Hepatocyte (in vitro differentiated cells): ENCODE results near the gene RNASEH2A. TPM values are rescaled to one million over a fixed set of nuclear protein-coding genes. Genes with fewer than 3 reads are reported as not detected.
A peak's percentile ranks its signal among the peaks of the same experiment; 100 is the strongest.

Experiments used
- DNase-seq: peaks from one replicate; pipeline ENCODE4 v3.0.0-alpha.2; 2016; ENCODE audit warnings: low spot score
- H2AFZ ChIP-seq: fragments of 200-600 bp; sonication (generic); 2 replicates; pipeline ENCODE4 v1.6.0; 2016; ENCODE audit warnings: antibody characterized with exemption, mild to moderate bottlenecking
- H3K27ac ChIP-seq: fragments of 200-600 bp; sonication (generic); 2 replicates; pipeline ENCODE4 v1.5.1; 2016; ENCODE audit warnings: mild to moderate bottlenecking
- H3K27me3 ChIP-seq: fragments of 200-600 bp; sonication (generic); 2 replicates; pipeline ENCODE4 v1.6.1; 2016
- H3K36me3 ChIP-seq: fragments of 200-600 bp; sonication (generic); replicated peaks from 2 replicates; pipeline ENCODE4 v1.5.1; 2016; ENCODE audit warnings: low read depth; ENCODE audit not compliant: insufficient read depth
- H3K4me1 ChIP-seq: fragments of 200-600 bp; sonication (generic); 2 replicates; pipeline ENCODE4 v1.5.1; 2016; ENCODE audit warnings: mild to moderate bottlenecking, moderate library complexity; ENCODE audit not compliant: insufficient read depth
- H3K4me2 ChIP-seq: fragments of 200-600 bp; sonication (generic); 2 replicates; pipeline ENCODE4 v1.6.0; 2016
- H3K4me3 ChIP-seq: fragments of 200-600 bp; sonication (generic); 2 replicates; pipeline ENCODE4 v1.5.1; 2016; ENCODE audit warnings: mild to moderate bottlenecking
- H3K79me2 ChIP-seq: fragments of 200-600 bp; sonication (generic); 2 replicates; pipeline ENCODE4 v1.6.0; 2017; ENCODE audit warnings: mild to moderate bottlenecking
- H3K9me2 ChIP-seq: fragments of 200-600 bp; sonication (generic); replicated peaks from 2 replicates; pipeline ENCODE4 v1.6.0; 2017; ENCODE audit warnings: mild to moderate bottlenecking; ENCODE audit not compliant: insufficient read depth
- H3K9me3 ChIP-seq: fragments of 200-600 bp; sonication (generic); 2 replicates; pipeline ENCODE4 v1.5.1; 2016; ENCODE audit warnings: low read depth, mild to moderate bottlenecking
- H4K20me1 ChIP-seq: fragments of 200-600 bp; sonication (generic); 2 replicates; pipeline ENCODE4 v1.6.0; 2016; ENCODE audit warnings: mild to moderate bottlenecking; ENCODE audit not compliant: insufficient read depth, poor library complexity, severe bottlenecking
- CTCF ChIP-seq: fragments of 200-600 bp; sonication (generic); IDR thresholded peaks from 2 replicates; pipeline ENCODE4 v1.5.1; 2016; ENCODE audit warnings: antibody characterized with exemption, mild to moderate bottlenecking; ENCODE audit not compliant: poor library complexity
- EZH2 ChIP-seq: fragments of 200-600 bp; sonication (generic); IDR thresholded peaks from 2 replicates; pipeline ENCODE4 v1.6.1; 2016; ENCODE audit warnings: antibody characterized with exemption, mild to moderate bottlenecking, borderline replicate concordance
- EZH2phosphoT487 ChIP-seq: fragments of 200-600 bp; sonication (generic); IDR thresholded peaks from one replicate; pipeline ENCODE4 v1.6.1; 2018; ENCODE audit warnings: antibody characterized with exemption, mild to moderate bottlenecking, low read depth, moderate library complexity; ENCODE audit not compliant: unreplicated experiment, severe bottlenecking
- WGBS: methylation state at CpG from one replicate; pipeline ENCODE4 v1.1.6; 2016; ENCODE audit warnings: low lambda C conversion rate; ENCODE audit errors: missing lambda C conversion rate; 5-methylcytosine and 5-hydroxymethylcytosine counted together
- polyA plus RNA-seq: library from polyadenylated mRNA; unstranded; fragments of >200 nt; fragmentation: Nextera tagmentation; extraction: Ambion mirVana; gene quantifications from 2 replicates; pipeline ENCODE4 v1.2.1, GENCODE V29; 2016
- total RNA-seq: library from RNA; depleted of rRNA; stranded (reverse); fragments of >200 nt; gene quantifications from 2 replicates; pipeline ENCODE4 v1.2.3, GENCODE V29; 2014

RNASEH2A gene
- total and polyA plus RNA-seq, 2 experiments from 2014 or later = 9.3 to 25.7 TPM

- Histone ChIP-seq H3K27ac (peak overlapping the region; percentile 99), H3K79me2 (peaks cover 18% of the 10 kb centered on the region), H2AFZ (no peak overlapping the region), H3K36me3 (no peaks in the 10 kb centered on the region), H3K27me3 (no peaks in the 10 kb centered on the region), H3K9me2 (no peaks in the 10 kb centered on the region), H3K4me1 (peaks cover 55% of the 10 kb centered on the region), H3K4me2 (peak overlapping the region; percentile 84), H3K4me3 (no peak overlapping the region), H4K20me1 (peaks cover 10% of the 10 kb centered on the region), H3K9me3 (no peaks in the 10 kb centered on the region)
- DNase-seq = no peak
- TF ChIP-seq CTCF = no peak
- no peak for TF ChIP-seq EZH2
- no peak for TF ChIP-seq EZH2phosphoT487
- WGBS = 12% methylated on average over 18 of the region's 46 CpGs
Measured at GRCh38 chr19:12789098-12789903, 17.1 kb upstream of the RNASEH2A start.

GRCh38 chr19:12789904-12790619, 16.3 kb upstream of the RNASEH2A start:
- DNase-seq = peak; percentile 98
- H3K79me2 ChIP-seq = peaks cover 18% of the 10 kb centered on the region
- no peak for TF ChIP-seq CTCF
- no peak for TF ChIP-seq EZH2
- no peak for TF ChIP-seq EZH2phosphoT487
- H3K9me2 ChIP-seq = no peaks in the 10 kb centered on the region
- no peak overlapping the region for H2AFZ ChIP-seq
- H3K36me3 ChIP-seq = no peaks in the 10 kb centered on the region
- WGBS = under 1% methylated on average over 42 of the region's 56 CpGs
- peak overlapping the region; percentile 84 for H3K4me2 ChIP-seq
- no peaks in the 10 kb centered on the region for H3K9me3 ChIP-seq
- H3K27ac ChIP-seq = peak overlapping the region; percentile 99
- H3K27me3 ChIP-seq = no peaks in the 10 kb centered on the region
- H3K4me3 ChIP-seq = peak overlapping the region; percentile 0
- peaks cover 47% of the 10 kb centered on the region for H3K4me1 ChIP-seq
- H4K20me1 ChIP-seq = peaks cover 10% of the 10 kb centered on the region

DNA sequence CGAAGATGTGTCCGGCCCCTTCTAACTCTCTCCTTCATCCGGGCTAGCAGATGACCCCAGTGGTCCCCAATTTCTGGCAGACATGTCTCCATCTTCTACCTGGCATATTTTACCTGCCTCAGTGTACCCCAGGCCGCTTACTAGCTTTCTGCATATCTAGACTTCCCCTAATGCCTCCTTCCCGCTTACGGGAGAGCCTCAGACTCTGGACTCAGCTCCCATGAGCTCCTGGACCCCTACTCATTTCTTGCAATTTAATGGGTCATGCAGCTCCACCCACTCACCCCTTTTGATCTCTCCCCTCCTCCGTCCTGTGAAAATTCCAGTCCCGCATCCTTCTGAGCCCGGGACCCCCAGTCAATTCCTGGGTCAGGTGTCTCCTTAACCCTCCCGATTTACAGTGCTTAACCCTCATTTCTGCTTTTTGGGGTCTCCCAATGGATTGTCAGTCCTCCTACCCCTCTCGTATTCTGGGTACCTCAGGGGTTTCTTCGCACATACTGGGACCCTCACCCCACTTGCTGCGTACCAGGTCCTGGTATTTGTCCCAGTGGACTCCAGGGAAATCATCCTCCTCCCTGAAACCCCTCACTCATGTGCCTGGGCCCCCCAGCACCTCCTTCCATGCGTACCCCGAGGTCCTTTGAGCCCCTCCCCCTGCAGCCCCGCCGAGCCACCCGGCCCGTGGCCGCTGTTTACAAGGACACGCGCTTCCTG, 15.6 kb upstream of the RNASEH2A start:
- Histone ChIP-seq H3K4me2 (peak overlapping the region; percentile 84), H3K4me1 (peaks cover 42% of the 10 kb centered on the region), H3K27me3 (no peaks in the 10 kb centered on the region), H3K9me3 (no peaks in the 10 kb centered on the region), H3K27ac (peak overlapping the region; percentile 99), H3K4me3 (peak overlapping the region; percentile 0), H4K20me1 (peaks cover 10% of the 10 kb centered on the region), H2AFZ (no peak overlapping the region), H3K36me3 (no peaks in the 10 kb centered on the region), H3K9me2 (no peaks in the 10 kb centered on the region), H3K79me2 (peaks cover 18% of the 10 kb centered on the region)
- TF ChIP-seq EZH2 (no peak), EZH2phosphoT487 (no peak), CTCF (no peak)
- no peak for DNase-seq
- WGBS = 12% methylated on average over 18 of the region's 22 CpGs
